Right hindlimb (tissue), 1 donor: Measurements from ENCODE around the gene FFAR1.
"Not testable (repeated sequence)": the region's sequence is repeated elsewhere in the genome, so short reads cannot be mapped to it uniquely, and the experiment has no call there.

Source experiments
- DNase-seq: peaks from one replicate; pipeline ENCODE4 v3.0.0-alpha.2; 2018

The FFAR1 gene

GRCh38 chr19:35344511-35345031, 3.1 kb upstream of the FFAR1 start:
- DNase-seq = no peak

- no peak for DNase-seq
Observed at GRCh38 chr19:35345671-35346111, 2.0 kb upstream of the FFAR1 start.

- no peak for DNase-seq
Observed at GRCh38 chr19:35346193-35347052, 1.3 kb upstream of the FFAR1 start.

GRCh38 chr19:35347930-35348298, 212 bp downstream of the FFAR1 start:
- no peak for DNase-seq

GRCh38 chr19:35348911-35349611, 1.4 kb downstream of the FFAR1 start:
- DNase-seq = no peak

- no peak for DNase-seq
Observed at GRCh38 chr19:35349614-35350521, 2.2 kb downstream of the FFAR1 start.

- DNase-seq = no peak
Observed at GRCh38 chr19:35350591-35350990, 2.9 kb downstream of the FFAR1 start.

GRCh38 chr19:35351411-35352176, 3.9 kb downstream of the FFAR1 start:
- no peak for DNase-seq

- DNase-seq = no peak
Observed at GRCh38 chr19:35352177-35352447, 4.4 kb downstream of the FFAR1 start.

- DNase-seq = peak; percentile 70
Observed at GRCh38 chr19:35352448-35353304, 5.0 kb downstream of the FFAR1 start.

GRCh38 chr19:35353635-35354034, 5.9 kb downstream of the FFAR1 start:
- DNase-seq = no peak

GRCh38 chr19:35354898-35355297, 7.2 kb downstream of the FFAR1 start:
- no peak for DNase-seq

- DNase-seq = no peak
Observed at GRCh38 chr19:35355791-35356460, 8.2 kb downstream of the FFAR1 start.

- no peak for DNase-seq
Observed at GRCh38 chr19:35357867-35358573, 10.3 kb downstream of the FFAR1 start, which contains the start of gene FFAR3. TSS of gene FFAR3 (plus strand) at chr19:35358460. CDS start at chr19:35358891, 431 bp downstream.

GRCh38 chr19:35358834-35359233, 11.1 kb downstream of the FFAR1 start:
- not testable (repeated sequence) for DNase-seq

- not testable (repeated sequence) for DNase-seq
Observed at GRCh38 chr19:35359395-35359794, 11.7 kb downstream of the FFAR1 start.

- DNase-seq = not testable (repeated sequence)
Observed at GRCh38 chr19:35360081-35360480, 12.4 kb downstream of the FFAR1 start.

GRCh38 chr19:35360880-35361420, 13.2 kb downstream of the FFAR1 start:
- no peak for DNase-seq

- no peak for DNase-seq
Observed at GRCh38 chr19:35362261-35363000, 14.7 kb downstream of the FFAR1 start.
